GM12875 (cell line): Measurements from ENCODE around the gene LOX.

Source experiments
- H3K4me3 ChIP-seq: one replicate; pipeline ENCODE4 v1.5.1; 2011; ENCODE audit warnings: low read depth, low read length, control low read depth
- CTCF ChIP-seq: IDR thresholded peaks from 2 replicates; pipeline ENCODE4 v1.5.1; 2011; ENCODE audit warnings: low read depth, mild to moderate bottlenecking, control low read depth, inconsistent platforms, low read length, moderate library complexity, borderline replicate concordance; ENCODE audit not compliant: insufficient read depth

LOX gene

GRCh38 chr5:122120493-122120892 is 42.4 kb upstream of the LOX start:
- no peak for TF ChIP-seq CTCF

GRCh38 chr5:122119205-122119604 is 41.1 kb upstream of the LOX start:
- H3K4me3 ChIP-seq: no peak overlapping the region
- TF ChIP-seq CTCF: no peak

More at GRCh38 chr5:122120493-122120892, 42.4 kb upstream of the LOX start:
- H3K4me3 ChIP-seq: no peak overlapping the region

- no peak overlapping the region for H3K4me3 ChIP-seq
- no peak for TF ChIP-seq CTCF
Measured at GRCh38 chr5:122118356-122118948, 40.4 kb upstream of the LOX start.

GRCh38 chr5:122114501-122114900 is 36.4 kb upstream of the LOX start:
- no peak overlapping the region for H3K4me3 ChIP-seq
- TF ChIP-seq CTCF: no peak

GRCh38 chr5:122112733-122113558 is 34.9 kb upstream of the LOX start:
- no peak for TF ChIP-seq CTCF
- H3K4me3 ChIP-seq: no peak overlapping the region

GRCh38 chr5:122112063-122112462 is 34.0 kb upstream of the LOX start:
- no peak overlapping the region for H3K4me3 ChIP-seq
- no peak for TF ChIP-seq CTCF

GRCh38 chr5:122111460-122111859 is 33.4 kb upstream of the LOX start:
- H3K4me3 ChIP-seq: no peak overlapping the region
- no peak for TF ChIP-seq CTCF
